Upper lobe of left lung (tissue), 4 donors: ENCODE measurements around the gene ERC1.

Experiments
- CTCF ChIP-seq, 6 experiments: fragments of 450-650 bp in 4 of 6; fragments of 200-600 bp in 2 of 6; sonication (generic) in 2 of 6; IDR thresholded peaks; one replicate each; pipeline ENCODE4 v1.5.1; 2016 to 2019; ENCODE audit warnings: antibody characterized with exemption in 6 of 6
- POLR2A ChIP-seq, 4 donors: fragments of 450-650 bp; IDR thresholded peaks; one replicate each; pipeline ENCODE4 v1.5.1; 2016 to 2017; ENCODE audit warnings: antibody characterized with exemption in 4 of 4, mild to moderate bottlenecking in 2 of 4

DNA sequence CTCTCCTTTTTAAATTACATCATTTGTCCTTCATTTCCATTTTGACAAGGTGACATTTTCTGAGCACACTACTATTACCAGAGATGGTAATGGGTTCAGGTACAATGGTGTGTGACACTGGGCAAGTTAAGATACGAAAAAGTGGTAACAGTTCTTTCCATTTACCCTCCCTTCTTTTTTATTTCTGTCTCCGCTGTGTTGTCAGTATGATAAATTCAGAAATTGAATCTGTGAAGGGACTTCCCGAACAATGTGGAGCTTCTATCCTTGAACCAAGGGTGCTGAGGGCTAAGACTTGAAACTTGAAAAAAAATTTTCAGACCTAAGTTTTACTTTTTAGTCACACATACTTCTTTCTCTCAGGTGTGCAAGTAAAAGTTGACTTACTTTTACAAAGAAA is 103.7 kb downstream of the ERC1 start:
- TF ChIP-seq POLR2A (IDR thresholded peaks at IDR 0.05), result no peak
- TF ChIP-seq CTCF (IDR thresholded peaks at IDR 0.05), result no peak
